BJ (cell line): ENCODE data around the gene PRAC2. TPM values are rescaled to one million over a fixed set of nuclear protein-coding genes. Genes with fewer than 3 reads are reported as not detected.

Experiments
- CTCF ChIA-PET: fragments of 350-600 bp; formaldehyde crosslinking; extraction: SDS; loops from one replicate; lab custom pipeline; 2021; ENCODE audit warnings: antibody characterized with exemption, inconsistent platforms; lab: Yijun Ruan, JAX
- POLR2A ChIA-PET: fragments of 300-600 bp; sonication (Branson Sonifier 250); formaldehyde crosslinking; extraction: SDS; loops from one replicate; lab custom pipeline; 2021; ENCODE audit warnings: antibody characterized with exemption; lab: Charles Lee
- DNase-seq: peaks from one replicate; pipeline ENCODE4 v3.0.0-alpha.2; 2011; ENCODE audit warnings: low read depth
- H3K27me3 ChIP-seq: 2 replicates; pipeline ENCODE4 v1.6.0; 2011; ENCODE audit warnings: low read length; ENCODE audit not compliant: control insufficient read depth, insufficient read depth
- H3K36me3 ChIP-seq: 2 replicates; pipeline ENCODE4 v1.5.1; 2011; ENCODE audit warnings: low read length; ENCODE audit not compliant: control insufficient read depth, insufficient read depth
- H3K4me3 ChIP-seq: 2 replicates; pipeline ENCODE4 v1.5.1; 2011; ENCODE audit warnings: low read depth, mild to moderate bottlenecking, control low read depth, low read length
- CTCF ChIP-seq: IDR thresholded peaks from 2 replicates; pipeline ENCODE4 v1.5.1; 2011; ENCODE audit warnings: low read depth, mild to moderate bottlenecking, control low read depth, inconsistent platforms, low read length, moderate library complexity; ENCODE audit not compliant: insufficient read depth
- polyA plus RNA-seq: library from polyadenylated mRNA; depleted of rRNA; stranded (reverse); fragments of >200 nt; gene quantifications from 2 replicates; pipeline ENCODE4 v1.2.3, GENCODE V29; 2011

The PRAC2 gene
- polyA plus RNA-seq, 1 experiment, result 0.63 TPM

GRCh38 chr17:48745381-48746275, 22.6 kb downstream of the PRAC2 start:
- Histone ChIP-seq H3K27me3 (peaks cover 59% of the 10 kb centered on the region), H3K36me3 (no peaks in the 10 kb centered on the region), H3K4me3 (no peak overlapping the region)
- TF ChIP-seq CTCF, result no peak
- DNase-seq, result no peak
- ChIA-PET POLR2A (no interaction called here), CTCF (interaction anchor here (0.6 to 3.6 kb wide), 5 partner anchors 10 to 45 kb away, joined by 3 to 14 read pairs (median 4); partner anchors contain the start of gene PRAC2)

GRCh38 chr17:48746916-48747444, 24.0 kb downstream of the PRAC2 start:
- POLR2A ChIA-PET, result no interaction called here

GRCh38 chr17:48747445-48748363, 24.7 kb downstream of the PRAC2 start:
- Histone ChIP-seq H3K36me3 (no peaks in the 10 kb centered on the region), H3K27me3 (peaks cover 66% of the 10 kb centered on the region), H3K4me3 (no peak overlapping the region)
- ChIA-PET CTCF (interaction anchor here (0.5 to 0.8 kb wide), 2 partner anchors 69 to 140 kb away, joined by 3 to 5 read pairs; no protein-coding TSS in a partner anchor), POLR2A (no interaction called here)
- TF ChIP-seq CTCF, result no peak
- DNase-seq, result no peak

More at GRCh38 chr17:48746916-48747444, 24.0 kb downstream of the PRAC2 start:
- CTCF ChIA-PET, result no interaction called here
- H3K27me3 ChIP-seq, result peaks cover 67% of the 10 kb centered on the region
- H3K4me3 ChIP-seq, result no peak overlapping the region
- TF ChIP-seq CTCF, result no peak
- no peaks in the 10 kb centered on the region for H3K36me3 ChIP-seq
- DNase-seq, result no peak

GRCh38 chr17:48748718-48749566, 26.0 kb downstream of the PRAC2 start:
- POLR2A ChIA-PET, result no interaction called here
- Histone ChIP-seq H3K4me3 (no peak overlapping the region), H3K36me3 (no peaks in the 10 kb centered on the region), H3K27me3 (peaks cover 68% of the 10 kb centered on the region)
- TF ChIP-seq CTCF, result no peak
- no peak for DNase-seq
- CTCF ChIA-PET, result interaction anchor here (0.5 to 1.4 kb wide), 2 partner anchors 32 to 142 kb away, joined by 3 to 5 read pairs; no protein-coding TSS in a partner anchor
